BLaER1 (cell line): ENCODE measurements around the gene TAAR2.
"Not testable (repeated sequence)": the region's sequence is repeated elsewhere in the genome, so short reads cannot be mapped to it uniquely, and the experiment has no call there.

Experiments
- H3K27ac ChIP-seq: shearing (Covaris generic); formaldehyde crosslinking; 2 replicates; pipeline ENCODE4 v1.8.1; 2022
- H3K27me3 ChIP-seq: shearing (Covaris generic); formaldehyde crosslinking; 2 replicates; pipeline ENCODE4 v1.8.1; 2022
- H3K36me3 ChIP-seq: shearing (Covaris generic); formaldehyde crosslinking; 2 replicates; pipeline ENCODE4 v1.8.1; 2022
- H3K4me1 ChIP-seq: shearing (Covaris generic); formaldehyde crosslinking; 2 replicates; pipeline ENCODE4 v1.8.1; 2022
- H3K4me2 ChIP-seq: shearing (Covaris generic); formaldehyde crosslinking; 2 replicates; pipeline ENCODE4 v1.8.1; 2022
- H3K4me3 ChIP-seq: shearing (Covaris generic); formaldehyde crosslinking; 2 replicates; pipeline ENCODE4 v1.8.1; 2022
- H3K9ac ChIP-seq: shearing (Covaris generic); formaldehyde crosslinking; 2 replicates; pipeline ENCODE4 v1.8.1; 2022
- H3K9me3 ChIP-seq: shearing (Covaris generic); formaldehyde crosslinking; 2 replicates; pipeline ENCODE4 v1.8.1; 2022
- H4K20me1 ChIP-seq: shearing (Covaris generic); formaldehyde crosslinking; 2 replicates; pipeline ENCODE4 v1.8.1; 2022
- Cebpa-rat ChIP-seq: shearing (Covaris generic); IDR thresholded peaks from 2 replicates; pipeline ENCODE4 v1.8.1; 2022

TAAR2 gene

GRCh38 chr6:132614554-132614953 lies 9.5 kb downstream of the TAAR2 start:
- H3K9me3 ChIP-seq: no peaks in the 10 kb centered on the region
- peaks cover 6% of the 10 kb centered on the region; the same call in 1 of the 2 replicates for H3K4me1 ChIP-seq
- H3K4me3 ChIP-seq: no peak overlapping the region
- no peaks in the 10 kb centered on the region for H3K36me3 ChIP-seq
- H3K4me2 ChIP-seq: peak overlapping the region; percentile 45; the same call in 1 of the 2 replicates
- no peak overlapping the region for H3K9ac ChIP-seq
- H3K27ac ChIP-seq: no peak overlapping the region
- no peaks in the 10 kb centered on the region for H4K20me1 ChIP-seq
- H3K27me3 ChIP-seq: no peaks in the 10 kb centered on the region
- TF ChIP-seq Cebpa-rat: no peak

GRCh38 chr6:132612449-132613108 lies 11.5 kb downstream of the TAAR2 start:
- no peaks in the 10 kb centered on the region for H3K36me3 ChIP-seq
- H3K27me3 ChIP-seq: no peaks in the 10 kb centered on the region
- H3K27ac ChIP-seq: no peak overlapping the region
- H3K4me2 ChIP-seq: no peak overlapping the region
- no peaks in the 10 kb centered on the region for H3K9me3 ChIP-seq
- no peak overlapping the region for H3K9ac ChIP-seq
- no peak overlapping the region for H3K4me3 ChIP-seq
- H3K4me1 ChIP-seq: peaks cover 6% of the 10 kb centered on the region; the same call in 1 of the 2 replicates
- H4K20me1 ChIP-seq: no peaks in the 10 kb centered on the region
- TF ChIP-seq Cebpa-rat: no peak

- no peaks in the 10 kb centered on the region for H4K20me1 ChIP-seq
These were observed 12.5 kb downstream of the TAAR2 start for GRCh38 chr6:132611616-132612015.

GRCh38 chr6:132607544-132608233 lies 16.4 kb downstream of the TAAR2 start:
- Histone ChIP-seq H3K27me3 (no peaks in the 10 kb centered on the region), H3K27ac (no peak overlapping the region), H3K9ac (no peak overlapping the region), H3K4me1 (no peaks in the 10 kb centered on the region), H3K4me3 (no peak overlapping the region), H4K20me1 (no peaks in the 10 kb centered on the region), H3K9me3 (no peaks in the 10 kb centered on the region), H3K36me3 (no peaks in the 10 kb centered on the region), H3K4me2 (no peak overlapping the region)
- TF ChIP-seq Cebpa-rat: no peak

More at GRCh38 chr6:132611616-132612015, 12.5 kb downstream of the TAAR2 start:
- Histone ChIP-seq H3K9ac (no peak overlapping the region), H3K36me3 (no peaks in the 10 kb centered on the region), H3K9me3 (no peaks in the 10 kb centered on the region), H3K4me3 (no peak overlapping the region), H3K27me3 (no peaks in the 10 kb centered on the region), H3K4me2 (no peak overlapping the region), H3K4me1 (peaks cover 6% of the 10 kb centered on the region; the same call in 1 of the 2 replicates), H3K27ac (no peak overlapping the region)
- TF ChIP-seq Cebpa-rat: no peak

GRCh38 chr6:132604635-132605152 lies 19.4 kb downstream of the TAAR2 start:
- Histone ChIP-seq H4K20me1 (no peaks in the 10 kb centered on the region), H3K4me1 (no peaks in the 10 kb centered on the region), H3K9me3 (no peaks in the 10 kb centered on the region), H3K27ac (no peak overlapping the region), H3K27me3 (no peaks in the 10 kb centered on the region), H3K36me3 (no peaks in the 10 kb centered on the region), H3K4me2 (no peak overlapping the region), H3K9ac (no peak overlapping the region), H3K4me3 (no peak overlapping the region)
- no peak for TF ChIP-seq Cebpa-rat

- H3K4me1 ChIP-seq, H3K27ac ChIP-seq, H3K27me3 ChIP-seq, H3K9me3 ChIP-seq, H3K4me3 ChIP-seq, H3K9ac ChIP-seq, H3K36me3 ChIP-seq, H3K4me2 ChIP-seq, H4K20me1 ChIP-seq: not testable (repeated sequence)
These were observed 23.2 kb downstream of the TAAR2 start for GRCh38 chr6:132600900-132601299.

GRCh38 chr6:132598473-132598872 lies 25.6 kb downstream of the TAAR2 start:
- H3K27ac ChIP-seq: no peak overlapping the region
- no peak overlapping the region for H3K4me2 ChIP-seq
- H3K27me3 ChIP-seq: no peaks in the 10 kb centered on the region
- H3K4me3 ChIP-seq: no peak overlapping the region
- no peaks in the 10 kb centered on the region for H3K4me1 ChIP-seq
- no peaks in the 10 kb centered on the region for H4K20me1 ChIP-seq
- no peak overlapping the region for H3K9ac ChIP-seq
- no peaks in the 10 kb centered on the region for H3K36me3 ChIP-seq
- no peak for TF ChIP-seq Cebpa-rat
- no peaks in the 10 kb centered on the region for H3K9me3 ChIP-seq

- Histone ChIP-seq H3K9me3 (no peaks in the 10 kb centered on the region), H3K27ac (no peak overlapping the region), H3K36me3 (no peaks in the 10 kb centered on the region), H3K4me2 (no peak overlapping the region), H3K4me1 (no peaks in the 10 kb centered on the region), H3K4me3 (no peak overlapping the region), H3K27me3 (no peaks in the 10 kb centered on the region), H3K9ac (no peak overlapping the region), H4K20me1 (no peaks in the 10 kb centered on the region)
- TF ChIP-seq Cebpa-rat: no peak
These were observed 27.9 kb downstream of the TAAR2 start for GRCh38 chr6:132596201-132596600.

GRCh38 chr6:132592855-132593254 lies 31.2 kb downstream of the TAAR2 start:
- Histone ChIP-seq H3K4me2 (no peak overlapping the region), H3K27ac (no peak overlapping the region), H3K36me3 (no peaks in the 10 kb centered on the region), H3K9ac (no peak overlapping the region), H3K4me3 (no peak overlapping the region), H3K9me3 (no peaks in the 10 kb centered on the region), H3K4me1 (no peaks in the 10 kb centered on the region), H3K27me3 (no peaks in the 10 kb centered on the region), H4K20me1 (no peaks in the 10 kb centered on the region)
- no peak for TF ChIP-seq Cebpa-rat

- H3K36me3 ChIP-seq: no peaks in the 10 kb centered on the region
- no peak for TF ChIP-seq Cebpa-rat
- no peak overlapping the region for H3K4me2 ChIP-seq
- H3K4me1 ChIP-seq: no peaks in the 10 kb centered on the region
- H3K9me3 ChIP-seq: no peaks in the 10 kb centered on the region
- H3K9ac ChIP-seq: no peak overlapping the region
- H3K27ac ChIP-seq: no peak overlapping the region
- no peaks in the 10 kb centered on the region for H4K20me1 ChIP-seq
- no peak overlapping the region for H3K4me3 ChIP-seq
- H3K27me3 ChIP-seq: no peaks in the 10 kb centered on the region
These were observed 33.7 kb downstream of the TAAR2 start for GRCh38 chr6:132590362-132590761.
